NCI-H146 (cell line): ENCODE measurements around the gene KIF3A.

ENCODE experiments used
- DNase-seq: peaks from one replicate; lab custom pipeline; 2025; lab: John Stamatoyannopoulos, UW

The KIF3A gene

DNA sequence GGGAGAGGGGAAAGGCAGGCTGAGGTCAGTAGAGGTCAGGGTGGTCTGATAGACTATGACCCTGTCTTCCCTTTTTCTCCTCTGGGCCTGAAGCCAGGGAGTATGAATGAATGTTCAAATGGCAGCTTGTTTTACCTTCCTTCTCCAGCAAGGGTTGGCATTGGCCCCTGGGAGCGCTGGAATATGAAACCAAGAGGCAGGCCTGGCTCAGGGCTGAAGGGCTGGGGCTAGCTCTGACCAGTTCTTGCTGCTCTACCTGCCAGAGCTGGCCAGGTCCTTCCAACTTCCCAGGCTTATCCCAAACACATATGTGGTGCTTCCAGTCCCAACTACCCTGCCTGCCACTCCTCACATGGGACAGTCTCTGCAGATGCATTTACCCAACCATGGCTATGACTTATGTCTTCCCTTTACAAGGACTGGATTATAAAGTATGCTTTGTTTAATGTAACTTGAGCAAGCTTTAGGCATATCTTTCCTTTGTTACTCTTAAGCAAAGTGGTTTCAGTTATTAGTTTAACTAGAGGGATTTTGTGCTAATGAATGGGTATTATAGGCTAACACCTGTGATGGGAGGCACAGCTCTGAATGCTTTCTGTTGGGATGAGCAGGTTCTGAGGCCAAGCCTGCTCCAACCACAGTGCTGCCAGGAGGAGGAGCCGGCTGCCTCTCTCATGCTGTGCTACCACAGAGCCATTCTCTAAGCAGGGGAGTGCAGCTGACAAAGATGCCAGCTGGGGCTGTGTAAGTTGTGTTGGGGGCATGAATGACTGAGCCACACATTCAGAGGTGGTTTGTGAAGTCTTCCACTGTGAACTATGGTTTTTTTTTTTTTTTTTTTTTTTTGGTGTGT lies 16.0 kb upstream of the KIF3A start:
- peak; percentile 10 for DNase-seq

DNA sequence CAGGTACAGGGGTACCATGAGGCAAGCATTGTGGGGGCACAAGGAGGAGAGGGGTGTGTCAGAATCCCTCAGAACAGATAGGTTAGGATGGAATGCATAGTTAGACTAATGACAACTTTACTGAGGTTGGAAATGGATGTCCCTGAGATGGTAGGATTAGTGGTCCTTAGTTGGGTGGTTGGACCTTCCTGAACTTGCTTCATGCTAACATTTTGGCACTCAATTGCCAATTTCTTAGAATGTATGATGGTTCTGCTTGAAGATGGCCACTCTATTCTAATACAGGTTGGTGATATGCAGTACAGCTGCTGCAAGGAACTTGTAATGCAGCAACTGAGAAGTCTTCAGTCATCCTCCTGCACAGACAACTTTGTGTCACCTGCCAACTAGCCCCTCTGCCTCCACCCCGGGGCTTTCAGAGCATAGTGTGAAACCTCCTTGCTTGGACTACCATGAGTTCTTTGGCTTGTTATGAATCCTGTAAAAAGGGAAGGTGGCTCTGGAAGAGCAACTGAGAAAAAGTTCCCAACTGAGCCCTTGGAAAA lies 15.3 kb upstream of the KIF3A start:
- no peak for DNase-seq

DNA sequence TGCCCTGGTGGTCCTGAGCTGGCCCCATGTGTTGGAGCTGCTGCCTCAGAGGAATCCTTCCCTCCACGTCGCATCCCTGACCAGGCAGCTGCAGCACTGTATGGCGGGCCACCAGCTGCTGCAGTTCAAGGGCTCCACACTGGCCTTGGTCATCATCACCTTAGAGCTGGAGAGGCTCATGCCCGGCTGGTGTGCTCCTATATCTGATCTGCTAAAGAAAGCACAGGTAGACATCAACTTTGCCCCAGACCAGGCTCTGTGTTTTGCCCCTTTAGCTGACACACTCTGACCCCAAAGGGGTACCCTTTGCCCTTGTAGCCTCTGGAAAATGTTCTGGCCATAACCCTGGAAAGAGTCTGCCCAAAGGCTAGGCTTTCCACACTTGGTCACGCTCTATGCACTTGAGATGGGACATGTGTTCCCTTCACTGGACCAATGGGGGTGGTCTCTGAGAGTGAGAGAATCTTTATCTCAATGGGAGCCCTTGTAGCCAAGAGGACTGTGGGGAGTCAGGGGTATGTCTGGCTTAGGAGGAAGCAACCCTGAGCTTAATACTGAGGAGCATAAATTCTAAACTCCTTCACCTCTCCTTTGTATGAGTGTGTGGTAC lies 14.7 kb upstream of the KIF3A start:
- DNase-seq = no peak

DNA sequence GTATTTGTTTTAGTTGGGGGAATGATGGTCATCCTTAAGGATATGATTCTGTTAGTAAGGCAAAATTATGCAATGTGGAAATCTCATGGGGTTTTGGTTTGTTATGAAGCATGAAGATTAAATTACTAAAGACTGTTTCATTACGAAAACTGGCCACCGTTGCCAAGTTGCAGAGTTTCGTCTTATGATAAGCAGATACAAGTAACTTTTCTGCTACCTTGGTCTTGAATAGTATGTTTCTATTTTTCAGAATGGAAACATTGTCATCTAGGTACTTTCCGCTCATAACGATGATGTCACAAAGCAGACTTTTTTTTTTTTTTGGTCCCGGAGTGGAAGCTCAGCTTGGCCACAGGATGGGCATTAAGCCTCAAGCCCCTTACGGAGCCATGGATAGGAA lies 14.1 kb upstream of the KIF3A start:
- no peak for DNase-seq

DNA sequence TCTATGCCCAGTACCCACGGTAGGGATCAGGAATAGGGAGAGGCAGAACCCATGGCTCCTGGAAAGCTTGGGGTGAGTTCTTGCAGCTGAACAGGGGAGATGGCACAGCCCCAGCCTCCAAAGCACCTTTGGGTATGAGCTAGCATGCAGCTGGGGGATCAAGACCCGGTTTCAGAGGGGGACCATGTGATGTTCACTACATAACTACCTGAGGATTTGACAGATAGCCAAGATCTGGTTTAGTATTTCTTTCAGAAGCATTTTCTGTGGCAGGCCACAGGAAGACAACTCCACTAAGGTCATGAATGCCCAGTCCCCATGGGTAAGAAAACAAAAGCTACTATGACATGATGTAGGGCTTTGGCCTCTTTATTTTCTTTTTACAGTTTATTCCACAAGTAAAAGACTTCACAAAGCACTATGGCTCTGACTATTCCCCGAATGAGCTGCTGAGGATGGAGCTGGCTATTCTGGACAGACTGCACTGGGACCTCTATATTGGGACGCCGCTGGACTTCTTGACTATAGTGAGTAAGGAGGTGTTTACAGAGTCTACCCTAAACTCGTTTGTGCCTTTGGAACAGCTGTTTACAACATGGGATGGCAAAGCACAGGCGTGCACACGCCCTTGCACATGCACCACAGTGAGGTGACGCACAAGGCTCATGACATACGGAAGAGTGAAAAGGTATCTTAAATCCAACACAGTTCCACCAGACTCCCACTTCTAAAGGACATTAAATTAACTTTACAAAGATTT lies 13.3 kb upstream of the KIF3A start:
- DNase-seq = no peak

DNA sequence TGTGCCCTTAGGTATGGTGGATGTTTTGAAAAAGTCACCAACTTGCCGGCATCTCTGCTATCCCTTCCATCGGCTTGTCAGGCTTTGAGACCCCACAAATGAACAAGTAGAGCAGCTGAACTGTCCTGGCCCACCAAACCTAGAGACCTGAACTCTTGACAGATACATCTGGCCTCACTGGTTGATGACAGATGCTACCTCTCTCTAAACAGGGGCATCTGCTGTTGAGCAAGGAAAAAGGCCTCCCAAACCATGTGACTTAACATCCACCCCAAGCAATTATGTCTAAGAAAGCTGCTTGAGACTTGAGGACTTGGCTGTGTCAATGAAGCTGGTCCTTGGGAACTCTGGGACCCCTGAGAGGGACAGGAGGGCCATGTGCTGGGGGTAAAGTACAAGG lies 12.2 kb upstream of the KIF3A start:
- DNase-seq = no peak

DNA sequence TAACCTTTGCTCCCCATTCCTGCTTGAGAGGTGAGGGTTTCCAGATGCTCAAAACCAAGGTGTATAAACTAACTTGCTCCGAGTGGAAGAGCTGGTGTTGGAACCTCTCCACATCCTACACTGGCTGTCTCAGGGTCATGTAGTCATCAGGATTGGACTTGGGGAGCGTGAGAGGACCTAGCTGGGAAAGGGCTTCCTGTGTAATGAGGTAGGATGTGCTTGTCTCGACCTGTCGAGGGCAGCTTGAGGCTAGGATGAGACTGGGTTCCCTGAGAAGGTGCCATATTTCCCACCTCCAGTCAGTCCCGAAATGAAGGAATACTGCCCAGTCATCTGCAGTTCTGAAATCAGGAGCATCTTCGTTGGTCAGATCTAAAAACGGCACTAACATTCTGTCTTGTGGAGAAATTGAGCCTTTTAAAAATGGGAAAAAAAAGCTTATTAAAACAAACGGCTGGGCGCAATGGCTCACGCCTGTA lies 11.2 kb upstream of the KIF3A start:
- DNase-seq = no peak

DNA sequence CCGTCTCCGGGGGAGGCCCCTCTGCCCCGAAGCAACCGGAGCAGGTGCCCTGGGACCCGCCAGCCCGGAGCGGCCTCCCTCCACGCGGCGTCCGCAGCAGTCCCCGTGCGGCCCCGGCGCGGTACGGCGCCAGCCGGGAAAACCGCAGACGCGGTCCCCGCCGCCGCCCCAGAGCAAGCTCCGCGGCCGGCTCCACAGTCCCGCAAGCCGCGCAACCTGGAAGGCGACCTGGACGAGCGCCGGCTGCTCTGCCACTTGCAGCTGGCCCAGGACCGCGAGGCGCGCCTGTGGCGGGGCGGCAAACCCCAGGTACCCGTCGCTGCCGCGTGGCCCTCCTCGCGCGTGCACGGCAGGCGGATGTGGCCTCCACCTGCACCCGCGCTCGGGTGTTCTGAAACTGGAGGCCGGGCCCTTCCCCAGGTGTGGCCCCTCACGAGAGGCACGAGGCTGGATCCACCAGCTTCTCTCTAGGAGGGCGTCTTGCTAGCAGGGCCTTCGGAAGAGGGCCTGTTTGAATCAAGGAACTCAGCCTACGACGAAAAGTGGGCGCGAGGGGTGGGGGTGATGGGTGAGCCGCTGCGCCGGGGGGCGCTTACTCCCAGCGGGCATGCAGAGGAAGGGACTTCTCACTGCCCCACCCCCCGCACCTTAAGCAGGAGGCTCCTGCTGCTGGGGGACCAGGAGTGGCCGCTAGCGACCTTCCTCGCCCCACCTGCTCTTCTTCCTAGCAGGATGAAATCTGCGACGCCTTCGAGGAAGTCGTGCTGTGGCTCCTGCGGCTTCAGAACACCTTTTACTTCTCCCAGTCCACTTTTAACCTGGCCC lies 10.5 kb upstream of the KIF3A start:
- no peak for DNase-seq

DNA sequence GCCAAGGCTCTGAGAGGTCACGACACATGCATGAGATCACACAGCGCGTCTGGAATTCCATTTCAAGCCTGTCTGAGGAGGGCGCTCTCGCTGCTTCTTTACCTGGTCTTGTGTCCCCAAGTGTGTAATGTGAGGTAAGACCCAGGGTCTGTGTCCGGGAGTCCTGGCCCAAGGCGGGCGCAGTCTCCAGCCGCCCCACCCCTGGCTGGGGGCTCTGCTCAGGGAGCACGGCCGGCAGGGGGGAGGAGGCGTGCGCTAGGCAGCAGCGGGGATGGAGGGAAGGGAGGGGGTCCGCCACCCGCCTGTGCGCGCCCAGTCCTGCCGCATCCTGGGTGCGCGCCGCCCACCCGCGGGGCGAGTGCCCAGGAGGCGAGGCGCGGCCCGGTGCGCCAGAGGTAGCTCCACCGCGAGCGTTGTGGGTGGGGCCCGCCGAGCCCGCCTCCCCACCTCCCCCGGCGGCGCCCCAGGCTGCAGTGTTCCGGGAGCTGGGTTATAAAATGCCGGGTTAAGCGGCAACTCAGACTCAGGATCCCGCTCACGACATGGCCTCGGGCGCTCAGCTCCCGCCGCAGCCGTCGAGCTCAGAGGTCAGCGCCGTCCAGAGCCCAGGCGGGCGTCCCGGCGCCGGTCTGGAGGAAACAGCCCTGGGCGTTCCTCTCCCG lies 9.7 kb upstream of the KIF3A start, which contains the start of gene CCNI2:
TSS of gene CCNI2 (plus strand) at position 473 of the 662 bp plus-strand sequence. CDS start at position 543, 70 bp downstream.
- no peak for DNase-seq

DNA sequence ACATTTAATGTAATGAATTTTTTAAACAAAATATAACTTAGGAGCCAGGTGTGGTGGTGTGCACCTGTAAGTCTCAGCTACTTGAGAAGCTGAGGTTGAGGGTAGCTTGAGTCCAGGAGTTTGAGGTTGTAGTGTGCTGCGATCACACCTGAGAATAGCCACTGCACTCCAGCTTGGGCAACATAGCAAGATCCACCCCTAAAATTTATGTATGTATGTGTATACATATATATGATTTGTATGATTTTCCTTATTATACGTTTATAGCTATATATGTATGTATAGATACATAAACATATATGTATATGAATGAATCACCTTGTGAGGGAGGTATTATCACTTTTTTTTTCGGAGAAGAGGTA lies 9.2 kb upstream of the KIF3A start:
- no peak for DNase-seq

DNA sequence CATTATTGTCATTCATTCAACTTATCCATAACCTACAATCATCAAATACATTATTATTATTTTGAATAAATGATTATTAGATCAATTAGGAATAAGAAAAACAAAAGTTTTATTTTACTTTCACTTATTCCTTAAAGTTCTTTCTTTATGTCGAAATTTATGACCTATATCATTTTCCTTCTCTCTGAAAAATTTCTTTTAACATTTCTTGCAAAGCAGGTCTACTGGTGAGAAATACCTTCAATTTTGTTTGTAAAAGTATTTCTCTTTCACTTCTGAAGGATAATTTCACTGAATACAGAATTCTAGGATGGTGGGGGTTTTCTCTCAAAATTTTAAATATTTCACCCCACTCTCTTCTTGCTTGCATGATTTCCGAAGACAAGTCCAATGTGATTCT lies 7.3 kb upstream of the KIF3A start:
- DNase-seq = no peak

DNA sequence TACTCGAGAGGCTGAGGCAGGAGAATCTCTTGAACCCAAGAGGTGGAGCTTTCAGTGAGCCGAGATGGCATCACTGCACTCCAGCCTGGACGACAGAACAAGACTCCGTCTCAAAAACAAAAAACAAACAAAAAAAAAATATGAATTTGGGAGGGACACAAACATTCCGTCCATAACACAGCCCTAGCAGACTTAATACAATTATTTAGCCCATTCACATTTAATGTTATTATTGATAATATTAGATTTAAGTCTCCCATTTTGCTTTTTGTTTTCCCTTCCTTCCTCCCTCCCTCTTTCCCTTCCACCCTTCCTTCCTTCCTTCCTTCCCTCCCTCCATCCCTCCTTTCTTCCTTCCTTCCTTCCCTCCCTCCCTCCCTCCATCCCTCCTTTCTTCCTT lies 5.3 kb upstream of the KIF3A start:
- no peak for DNase-seq

DNA sequence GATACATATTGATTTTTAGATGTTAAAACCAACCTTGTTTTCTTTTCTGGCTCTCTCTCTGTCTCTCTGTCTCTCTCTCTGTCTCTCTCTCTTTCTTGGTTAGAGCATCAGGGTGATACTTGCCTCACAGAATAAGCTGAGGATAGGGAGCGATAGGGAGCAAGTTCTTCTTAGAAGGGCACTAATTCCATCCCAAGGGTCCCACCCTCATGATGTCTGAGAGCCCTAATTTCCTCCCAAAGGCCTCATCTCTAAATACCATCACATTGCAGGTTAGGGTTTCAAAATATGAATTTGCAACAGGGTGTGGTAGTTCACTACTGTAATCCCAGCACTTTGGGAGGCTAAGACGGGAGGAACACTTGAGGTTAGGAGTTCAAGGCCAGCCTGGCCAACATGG lies 4.8 kb upstream of the KIF3A start:
- no peak for DNase-seq

DNA sequence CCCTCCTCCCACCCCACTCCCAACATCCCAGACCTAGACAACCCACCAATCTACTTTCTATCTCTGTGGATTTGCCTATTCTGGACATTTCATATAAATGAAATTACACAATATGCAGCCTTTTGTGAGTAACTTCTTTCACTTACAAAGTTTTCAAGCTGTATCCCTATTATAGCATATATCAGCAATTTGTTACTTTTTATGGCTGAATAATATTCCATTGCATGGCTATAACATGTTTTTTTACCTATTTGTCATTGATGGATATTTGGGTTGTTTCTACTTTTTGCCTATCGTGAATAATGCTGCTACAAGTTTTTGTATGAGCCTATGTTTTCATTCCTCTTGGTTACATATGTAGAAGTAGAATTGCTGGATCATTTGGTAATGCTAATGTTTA lies 1.9 kb upstream of the KIF3A start:
- DNase-seq = no peak

DNA sequence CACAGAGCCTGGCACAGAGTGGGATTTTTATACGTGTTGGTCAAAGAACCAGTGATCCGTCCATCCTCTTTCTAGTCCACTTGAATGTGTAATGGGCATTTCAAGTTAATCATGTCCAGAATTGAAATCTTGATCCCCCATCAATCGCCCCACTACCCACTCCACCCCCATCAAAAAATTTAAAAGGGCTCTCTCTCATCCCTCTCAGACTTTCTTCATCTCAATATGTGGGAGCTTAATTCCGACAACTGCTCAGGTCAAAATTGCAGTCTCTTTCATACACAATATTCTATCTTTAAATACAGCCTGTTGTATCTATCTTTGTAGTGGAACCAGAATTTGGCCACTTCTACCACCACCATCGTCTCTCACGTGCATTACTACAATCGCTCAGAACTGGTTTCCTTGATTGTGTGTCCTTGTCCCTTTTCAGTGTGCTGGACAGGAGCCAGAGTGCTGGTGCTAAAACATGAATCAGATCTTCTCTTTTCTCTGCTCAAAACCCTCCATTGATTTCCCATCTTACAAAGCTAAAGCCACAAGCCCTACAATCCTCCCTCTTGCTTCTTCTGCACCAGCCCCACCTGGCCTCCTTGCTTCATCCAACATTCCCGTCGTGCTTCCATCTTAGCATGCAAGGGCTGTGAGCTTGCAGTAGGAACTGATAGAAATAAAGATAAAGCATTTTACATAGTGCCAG lies 786 bp upstream of the KIF3A start:
- no peak for DNase-seq

DNA sequence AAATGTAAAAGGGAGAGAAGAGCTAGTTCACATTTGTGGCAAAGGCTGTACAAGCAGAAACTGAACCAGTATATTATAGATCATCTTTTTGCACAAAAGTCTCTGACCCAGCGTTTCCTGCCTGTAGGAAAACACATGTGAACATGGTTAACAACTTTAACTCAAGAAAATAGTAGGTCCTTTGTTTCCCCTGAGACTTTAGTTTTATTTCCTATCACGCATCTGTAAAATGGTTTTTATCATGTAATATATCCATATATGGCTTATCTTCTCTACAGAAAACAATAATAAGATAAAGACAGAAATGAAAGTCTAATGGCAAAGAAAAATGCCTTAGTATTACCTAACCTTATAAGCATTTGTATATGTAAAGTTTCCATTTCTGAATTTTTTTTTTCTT lies 2.7 kb downstream of the KIF3A start:
- DNase-seq = no peak

DNA sequence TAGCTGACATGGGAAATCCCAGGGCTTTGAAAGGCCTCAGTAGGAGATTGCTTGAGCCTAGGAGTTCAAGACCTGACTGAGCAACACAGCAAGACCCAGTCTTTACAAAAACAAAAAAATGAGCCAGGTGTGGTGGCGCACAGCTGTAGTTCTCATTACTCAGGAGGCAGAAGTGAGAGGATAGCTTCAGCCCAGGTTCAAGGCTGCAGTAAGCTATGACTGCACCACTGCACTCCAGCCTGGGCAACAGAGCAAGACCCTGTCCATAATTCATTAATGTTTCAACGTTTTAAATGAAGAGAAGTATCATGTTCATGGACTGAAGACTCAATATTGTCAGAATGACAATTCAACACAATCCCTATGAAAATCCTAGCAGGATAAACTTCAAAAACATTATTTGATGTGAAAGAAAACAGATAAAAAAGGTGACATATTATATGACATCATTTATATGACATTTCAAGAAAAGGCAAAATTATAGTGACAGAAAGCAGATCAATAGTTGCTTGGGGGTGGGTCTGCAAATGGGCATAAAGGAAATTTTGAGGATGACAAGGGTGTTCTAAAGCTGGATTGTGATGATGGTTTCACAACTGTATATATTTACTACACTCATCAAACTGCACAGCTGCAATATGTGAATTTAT lies 3.7 kb downstream of the KIF3A start:
- no peak for DNase-seq

DNA sequence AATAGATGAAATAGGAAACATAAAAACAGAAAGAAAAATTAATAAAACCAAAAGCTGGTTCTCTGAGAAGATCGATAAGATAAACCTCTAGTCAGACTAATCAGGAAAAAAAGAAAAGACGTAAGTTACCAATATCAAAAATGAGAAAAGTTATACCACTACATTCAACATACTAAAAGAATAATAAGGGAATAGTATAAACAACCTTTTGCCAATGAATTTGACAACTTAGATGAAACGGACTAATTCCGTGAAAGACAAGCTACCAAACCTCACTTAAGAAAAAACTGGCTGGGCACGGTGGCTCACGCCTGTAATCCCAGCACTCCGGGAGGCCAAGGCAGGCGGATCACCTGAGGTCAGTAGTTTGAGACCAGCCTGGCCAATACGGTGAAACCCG lies 7.5 kb downstream of the KIF3A start:
- no peak for DNase-seq

DNA sequence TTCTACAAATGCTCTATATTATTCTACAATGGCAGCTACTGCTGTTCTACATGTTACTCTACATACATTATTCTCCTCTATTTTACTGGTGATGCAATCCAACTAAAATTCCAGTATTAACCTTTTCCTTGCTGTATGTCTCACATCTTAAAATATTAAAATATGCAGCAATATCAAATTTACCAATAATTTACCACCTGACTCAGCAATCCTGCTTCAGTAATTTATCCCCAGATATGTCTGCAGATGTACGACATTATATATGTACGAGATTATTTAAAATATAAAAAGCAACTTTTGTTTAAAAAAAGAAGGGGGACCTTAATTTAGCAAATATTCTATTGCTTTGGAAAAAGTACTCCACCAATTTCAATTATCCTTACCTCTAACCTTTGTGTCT lies 11.6 kb downstream of the KIF3A start:
- DNase-seq = no peak
